Measurements from ENCODE around the gene TACO1.

TACO1 gene

DNA sequence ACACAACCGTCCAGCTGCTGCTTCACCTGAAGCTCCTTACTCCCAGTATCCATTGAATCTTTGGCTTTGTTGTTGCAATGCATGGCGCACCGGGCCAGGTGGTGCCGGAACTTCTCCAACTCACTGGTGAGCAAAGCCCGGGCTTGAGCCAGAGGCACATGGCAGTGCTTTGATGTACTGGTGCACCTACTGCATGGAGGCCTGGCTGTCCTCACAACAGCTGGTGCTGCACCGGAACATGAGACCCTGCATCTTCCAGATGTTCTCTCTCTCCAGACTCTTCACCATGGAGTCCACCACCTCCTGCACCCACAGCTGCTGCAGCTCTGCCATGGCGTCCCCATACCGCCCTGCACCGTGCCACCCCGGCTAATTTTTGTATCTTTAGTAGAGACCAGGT, 10.2 kb downstream of the TACO1 start:
- in situ Hi-C loops (cut with HindIII; ENCODE audit: low pct_unique_long_range_greater_than_20kb, low sequenced_read_pairs) = no loop called here
- DNase-seq (ENCODE audit: low read depth in 1 of 2, low spot score in 1 of 2) = no peak
- no peak for TF ChIP-seq JUND (IDR thresholded peaks at IDR 0.05; ENCODE audit: low read depth)

DNA sequence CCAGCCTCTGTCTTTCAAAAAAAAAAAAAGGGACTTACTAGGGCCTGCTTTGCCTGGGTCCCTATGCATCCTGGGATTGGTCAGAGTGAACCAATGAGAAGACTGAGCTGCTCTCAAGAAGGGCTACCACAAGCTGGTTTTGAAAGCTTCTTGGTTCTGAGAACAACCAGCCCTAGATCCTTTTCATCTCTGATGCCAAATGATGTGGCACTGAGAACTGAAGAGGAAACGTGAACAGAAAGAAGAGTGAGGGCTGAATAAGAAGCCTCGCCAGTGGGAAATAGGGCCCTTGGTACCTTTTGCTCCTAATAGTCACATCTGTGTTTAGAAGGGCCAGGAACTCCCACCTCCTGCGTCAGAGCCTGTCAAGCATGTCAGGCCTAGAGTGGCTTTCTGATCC, 10.7 kb downstream of the TACO1 start:
- TF ChIP-seq JUND (IDR thresholded peaks at IDR 0.05; ENCODE audit: low read depth) = no peak
- no peak for DNase-seq (ENCODE audit: low read depth in 1 of 2, low spot score in 1 of 2)
- in situ Hi-C loops (cut with HindIII; ENCODE audit: low pct_unique_long_range_greater_than_20kb, low sequenced_read_pairs) = no loop called here

DNA sequence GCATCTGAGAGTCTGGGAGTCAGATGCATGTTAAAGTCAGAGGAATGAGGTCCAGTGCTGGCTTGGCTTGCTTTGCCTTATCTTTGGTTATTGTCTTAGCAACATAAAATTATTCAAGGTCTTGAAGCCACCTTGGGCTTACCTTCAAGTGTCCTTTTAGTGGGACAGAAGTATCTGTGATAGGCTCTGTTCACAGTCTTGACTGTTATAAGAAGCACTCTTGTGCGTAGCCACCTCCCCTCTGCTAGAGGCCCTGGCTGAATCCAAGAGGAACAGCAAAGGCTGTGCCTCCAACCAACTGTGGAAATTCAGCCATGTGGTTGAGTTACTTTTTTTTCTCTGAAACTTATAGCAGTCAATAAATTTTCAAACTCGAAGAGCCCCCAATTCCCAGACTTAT, 13.0 kb downstream of the TACO1 start:
- in situ Hi-C loops (cut with HindIII; ENCODE audit: low pct_unique_long_range_greater_than_20kb, low sequenced_read_pairs) = no loop called here
- DNase-seq (ENCODE audit: low read depth in 1 of 2, low spot score in 1 of 2) = no peak

DNA sequence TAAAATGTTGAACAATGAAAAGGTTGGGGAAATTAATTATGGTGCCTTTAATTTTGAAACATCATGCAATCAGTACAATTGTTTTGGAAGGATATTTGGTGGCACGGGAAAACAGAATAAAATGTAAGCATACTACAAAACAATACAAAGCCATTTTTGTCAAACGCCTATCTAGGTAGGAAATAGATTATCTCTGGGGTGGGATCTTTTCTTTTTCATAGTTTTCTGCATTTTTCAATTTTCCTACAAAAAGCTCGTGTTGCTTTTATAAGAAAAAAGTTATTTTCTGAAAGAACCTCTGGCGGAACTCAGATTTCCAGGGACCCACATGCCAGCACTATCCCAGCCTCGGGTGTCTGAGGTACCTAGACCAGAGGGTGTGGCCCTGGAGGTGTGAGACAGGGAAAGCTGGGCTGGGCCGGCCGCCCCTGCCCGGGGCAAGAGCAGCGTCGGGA, 20.6 kb downstream of the TACO1 start:
- DNase-seq (ENCODE audit: low read depth in 1 of 2, low spot score in 1 of 2) = no peak
- in situ Hi-C loops (cut with HindIII; ENCODE audit: low pct_unique_long_range_greater_than_20kb, low sequenced_read_pairs) = no loop called here
- no peak for TF ChIP-seq JUND (IDR thresholded peaks at IDR 0.05; ENCODE audit: low read depth)

More for the DNA sequence above, 13.0 kb downstream of the TACO1 start:
- no peak for TF ChIP-seq JUND (IDR thresholded peaks at IDR 0.05; ENCODE audit: low read depth)

DNA sequence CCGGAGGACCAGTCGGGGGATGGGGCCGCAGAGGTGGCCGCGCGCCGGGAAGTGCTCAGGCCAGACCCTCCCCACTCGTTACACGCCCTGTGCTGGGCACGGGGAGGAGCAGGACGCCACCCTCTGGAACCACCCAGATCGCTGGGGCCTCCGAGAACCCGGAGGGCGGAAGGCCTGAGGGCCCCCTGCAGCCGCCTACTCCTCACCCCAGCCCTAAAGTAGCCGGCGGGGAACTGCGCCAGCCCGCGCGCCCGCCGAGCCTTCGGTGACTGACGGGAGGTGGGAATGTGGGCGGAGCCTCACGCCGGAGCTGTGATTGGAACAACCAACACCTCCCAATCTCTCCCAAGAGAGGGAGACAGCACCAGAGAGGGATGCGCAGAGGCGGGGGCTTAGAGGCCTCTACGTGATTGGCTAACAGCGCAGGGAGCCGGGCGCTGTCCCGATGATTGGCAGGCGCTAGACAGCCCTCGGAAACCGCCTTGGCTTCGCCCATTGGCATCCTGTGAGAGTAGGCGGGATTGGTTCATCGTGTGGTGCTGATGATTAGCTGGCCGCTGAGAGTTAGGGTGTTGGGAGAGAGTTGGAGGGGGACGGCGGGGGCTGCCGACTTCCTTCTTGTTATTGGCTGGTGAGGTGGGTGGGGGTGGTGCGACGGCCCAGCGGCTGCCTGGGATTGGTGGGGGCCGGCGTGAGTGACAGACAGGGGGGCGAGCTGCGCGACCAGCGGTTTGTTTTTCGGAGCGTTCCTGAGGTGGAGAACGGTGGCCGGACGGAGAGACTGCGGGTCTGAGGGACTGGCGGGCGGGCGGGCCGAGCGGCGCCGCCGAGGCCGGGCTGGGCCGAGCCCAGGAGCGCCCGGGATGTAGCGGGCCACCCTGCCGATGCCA, 21.2 kb downstream of the TACO1 start, which contains the start of gene MAP3K3:
TSS of gene MAP3K3 (plus strand) at position 734 of the 890 bp plus-strand sequence. CDS start 343 bp downstream, outside the sequence.
- DNase-seq (ENCODE audit: low read depth in 1 of 2, low spot score in 1 of 2) = peak; percentile 100
- no peak for TF ChIP-seq JUND (IDR thresholded peaks at IDR 0.05; ENCODE audit: low read depth)
- in situ Hi-C loops (cut with HindIII; ENCODE audit: low pct_unique_long_range_greater_than_20kb, low sequenced_read_pairs) = no loop called here

GRCh38 chr17:63622574-63623390, 22.1 kb downstream of the TACO1 start:
- no peak for TF ChIP-seq JUND (IDR thresholded peaks at IDR 0.05; ENCODE audit: low read depth)
- in situ Hi-C loops (cut with HindIII; ENCODE audit: low pct_unique_long_range_greater_than_20kb, low sequenced_read_pairs) = no loop called here
- DNase-seq (ENCODE audit: low read depth in 1 of 2, low spot score in 1 of 2) = peak; percentile 76 to 86

DNA sequence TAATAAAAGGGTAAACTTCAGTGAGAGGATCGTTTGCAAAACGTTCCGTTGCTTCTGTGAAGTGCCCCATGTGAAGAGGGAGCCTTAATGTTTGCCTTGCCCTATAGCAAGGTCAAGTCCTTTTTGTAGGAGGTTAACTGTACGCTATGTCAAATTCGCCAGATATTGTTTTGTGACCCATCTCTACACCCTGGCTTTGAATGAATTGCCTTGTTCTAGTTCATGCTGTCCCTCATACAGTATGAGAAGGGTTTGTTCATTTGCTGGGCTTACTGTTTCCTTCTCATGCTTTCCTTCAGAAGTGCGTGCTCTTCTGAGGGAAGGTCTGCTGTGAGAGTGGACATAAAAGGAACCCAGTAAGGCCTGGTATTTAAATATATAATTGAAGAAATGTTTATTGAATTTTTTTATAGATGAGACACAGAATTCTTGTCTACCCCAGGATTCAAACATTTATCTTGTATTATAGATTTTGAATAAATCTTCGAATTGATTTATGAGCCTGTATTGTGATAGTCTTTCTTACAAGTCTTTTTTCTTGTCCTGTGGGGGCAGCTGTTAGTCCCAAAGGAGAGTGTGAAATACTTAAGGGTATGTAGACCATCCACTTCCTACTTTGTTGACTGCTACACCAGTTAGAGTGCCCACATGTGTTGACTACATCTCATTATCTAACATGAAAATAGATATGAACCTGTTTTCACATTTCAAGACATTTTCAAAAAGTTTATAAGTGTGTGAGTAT, 23.3 kb downstream of the TACO1 start:
- DNase-seq (ENCODE audit: low read depth in 1 of 2, low spot score in 1 of 2) = no peak
- no peak for TF ChIP-seq JUND (IDR thresholded peaks at IDR 0.05; ENCODE audit: low read depth)
- in situ Hi-C loops (cut with HindIII; ENCODE audit: low pct_unique_long_range_greater_than_20kb, low sequenced_read_pairs) = no loop called here

- in situ Hi-C loops (cut with HindIII; ENCODE audit: low pct_unique_long_range_greater_than_20kb, low sequenced_read_pairs) = no loop called here
- no peak for DNase-seq (ENCODE audit: low read depth in 1 of 2, low spot score in 1 of 2)
- no peak for TF ChIP-seq JUND (IDR thresholded peaks at IDR 0.05; ENCODE audit: low read depth)
Measured at GRCh38 chr17:63624531-63624880, 23.8 kb downstream of the TACO1 start.

GRCh38 chr17:63626551-63627180, 26.0 kb downstream of the TACO1 start:
- in situ Hi-C loops (cut with HindIII; ENCODE audit: low pct_unique_long_range_greater_than_20kb, low sequenced_read_pairs) = no loop called here
- TF ChIP-seq JUND (IDR thresholded peaks at IDR 0.05; ENCODE audit: low read depth) = no peak
- DNase-seq (ENCODE audit: low read depth in 1 of 2, low spot score in 1 of 2) = peak in 1 of 2 experiments; percentile 10

DNA sequence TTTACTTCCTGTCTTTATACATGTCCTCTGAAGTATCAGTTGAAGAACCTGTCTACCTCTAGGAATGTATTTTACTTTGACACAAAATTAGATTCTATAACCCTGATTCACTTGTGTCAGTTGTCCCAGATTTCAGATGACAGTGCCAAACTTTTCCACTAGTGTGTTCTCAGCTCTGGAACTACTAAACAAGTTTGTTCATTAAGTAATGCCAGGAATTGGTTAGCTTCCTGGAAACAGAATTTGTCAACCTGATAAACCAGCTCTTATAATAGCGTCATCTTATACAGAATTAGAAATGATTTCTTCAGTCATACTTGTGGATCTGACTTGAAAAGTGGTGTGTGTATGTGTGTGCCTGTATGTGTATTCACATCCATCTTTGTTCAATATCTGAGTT, 28.9 kb downstream of the TACO1 start:
- in situ Hi-C loops (cut with HindIII; ENCODE audit: low pct_unique_long_range_greater_than_20kb, low sequenced_read_pairs) = no loop called here
- DNase-seq (ENCODE audit: low read depth in 1 of 2, low spot score in 1 of 2) = no peak
- no peak for TF ChIP-seq JUND (IDR thresholded peaks at IDR 0.05; ENCODE audit: low read depth)

- in situ Hi-C loops (cut with HindIII; ENCODE audit: low pct_unique_long_range_greater_than_20kb, low sequenced_read_pairs) = no loop called here
- TF ChIP-seq JUND (IDR thresholded peaks at IDR 0.05; ENCODE audit: low read depth) = no peak
- DNase-seq (ENCODE audit: low read depth in 1 of 2, low spot score in 1 of 2) = no peak
Measured at GRCh38 chr17:63631062-63631461, 30.4 kb downstream of the TACO1 start.

DNA sequence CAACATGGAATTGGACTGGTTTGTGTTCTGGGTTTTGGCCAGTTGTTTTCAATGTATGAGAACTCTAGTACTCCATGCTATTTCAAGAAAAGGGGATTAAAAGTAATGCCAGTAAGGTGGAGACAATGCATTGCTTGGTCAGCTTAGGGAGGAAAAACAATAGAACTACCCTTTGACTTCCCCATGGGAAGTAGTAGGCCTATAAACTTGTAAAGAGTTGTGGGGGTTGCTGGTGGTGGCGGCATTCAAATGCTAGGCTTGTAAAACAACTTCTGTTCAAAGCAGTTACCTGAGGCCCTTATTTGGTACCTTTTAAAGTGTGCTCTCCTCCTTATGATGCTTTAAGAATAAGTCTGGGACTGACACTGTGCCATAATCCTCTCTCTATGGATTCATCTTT, 30.9 kb downstream of the TACO1 start:
- TF ChIP-seq JUND (IDR thresholded peaks at IDR 0.05; ENCODE audit: low read depth) = no peak
- no peak for DNase-seq (ENCODE audit: low read depth in 1 of 2, low spot score in 1 of 2)
- in situ Hi-C loops (cut with HindIII; ENCODE audit: low pct_unique_long_range_greater_than_20kb, low sequenced_read_pairs) = no loop called here
